NCI-H1436 (cell line): ENCODE results near the gene RAB33A.
"Not testable (repeated sequence)": the region's sequence is repeated elsewhere in the genome, so short reads cannot be mapped to it uniquely, and the experiment has no call there.

Experiments used
- DNase-seq: peaks from one replicate; lab custom pipeline; 2025; lab: John Stamatoyannopoulos, UW

RAB33A gene

DNA sequence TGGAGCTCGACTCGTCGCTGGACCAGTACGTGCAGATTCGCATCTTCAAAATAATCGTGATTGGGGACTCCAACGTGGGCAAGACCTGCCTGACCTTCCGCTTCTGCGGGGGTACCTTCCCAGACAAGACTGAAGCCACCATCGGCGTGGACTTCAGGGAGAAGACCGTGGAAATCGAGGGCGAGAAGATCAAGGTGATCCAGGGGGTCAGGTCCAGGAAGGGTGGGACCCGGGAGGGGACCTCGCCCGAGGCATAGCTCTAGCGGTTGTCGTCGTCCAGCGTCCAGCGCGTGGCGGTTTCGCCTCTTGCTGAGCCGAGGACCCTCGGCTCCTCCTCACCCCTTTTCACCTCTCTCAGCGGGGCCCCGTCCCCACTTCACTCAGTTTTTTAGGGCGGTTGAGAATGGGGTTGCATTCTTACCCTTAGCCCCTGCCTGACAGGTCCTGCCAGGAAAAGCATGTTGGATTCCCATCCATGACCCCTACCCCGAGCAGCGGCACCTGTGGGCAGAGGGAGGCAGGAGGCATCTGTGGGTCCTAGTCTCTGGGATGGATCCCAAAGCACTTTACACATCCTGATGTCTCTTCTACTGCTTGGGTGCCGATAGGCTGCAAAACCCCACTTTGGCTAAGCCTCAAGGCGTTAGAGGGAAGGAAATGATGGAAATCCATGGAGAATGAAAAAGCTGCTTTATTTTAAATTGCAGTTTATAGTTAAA is 524 bp downstream of the RAB33A start:
- no peak for DNase-seq

DNA sequence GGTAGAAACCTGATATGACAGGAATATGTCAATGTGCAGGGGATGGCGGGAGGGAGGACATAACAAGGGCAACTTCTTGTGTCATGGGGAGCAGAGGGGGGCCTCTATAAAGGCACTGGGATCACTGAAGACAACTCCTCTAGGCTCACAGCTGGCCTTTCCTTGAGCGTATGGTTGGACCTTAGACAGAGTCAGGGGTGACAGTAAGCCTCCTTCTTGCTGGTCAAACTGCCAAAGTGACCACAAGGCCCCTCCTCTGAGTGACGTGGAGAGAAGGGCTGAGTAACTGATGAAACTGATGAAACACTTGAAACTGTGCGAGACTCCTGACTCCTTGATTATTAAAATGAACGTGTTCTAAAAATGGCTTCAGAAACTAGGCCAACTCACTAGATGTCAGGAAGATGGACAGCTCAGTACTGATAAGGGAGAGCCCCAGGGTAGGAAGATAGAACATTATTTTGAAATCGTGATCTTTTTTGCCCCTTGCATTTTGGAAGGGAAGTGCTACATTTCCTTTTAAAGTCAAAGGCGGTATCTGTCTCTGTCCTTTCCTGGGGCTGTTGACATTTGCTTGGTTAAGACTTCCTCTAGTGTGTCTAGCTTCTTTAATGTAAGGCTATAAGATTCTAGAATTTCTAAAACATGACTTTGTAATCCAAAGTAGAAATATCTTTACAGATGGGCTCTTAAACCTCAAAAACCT is 1.6 kb downstream of the RAB33A start:
- DNase-seq: no peak

DNA sequence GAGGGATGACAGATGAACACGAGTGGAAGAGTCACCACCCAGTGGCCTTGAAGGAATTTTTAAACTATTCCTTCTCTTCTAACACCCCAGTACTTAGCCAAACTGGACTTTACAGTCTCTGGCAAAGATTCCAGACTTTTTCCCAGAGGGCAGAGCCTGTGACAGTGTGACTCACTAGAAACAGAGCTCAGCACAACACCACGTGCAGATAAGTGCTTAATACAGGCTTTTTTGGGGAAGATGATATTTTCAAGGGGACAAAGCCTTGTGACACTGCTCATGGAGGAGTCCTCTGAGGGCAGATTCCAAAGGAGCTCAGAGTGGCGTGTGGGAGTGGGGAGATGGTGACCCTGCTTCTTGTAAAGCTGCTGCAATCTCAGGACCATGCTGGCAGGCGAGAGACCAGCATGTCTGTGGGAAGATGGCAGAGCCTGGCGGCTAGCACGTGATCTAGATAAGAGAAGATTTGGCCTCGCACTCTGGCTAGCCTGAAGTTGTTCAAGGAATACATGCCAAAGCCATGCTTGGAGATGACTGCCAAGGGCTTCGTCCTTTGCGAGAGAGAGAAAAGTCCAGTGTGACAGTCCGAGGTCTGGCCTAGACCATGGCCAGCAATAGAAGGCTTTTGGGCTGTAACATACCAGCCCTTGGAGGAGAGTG is 2.4 kb downstream of the RAB33A start:
- DNase-seq: no peak

DNA sequence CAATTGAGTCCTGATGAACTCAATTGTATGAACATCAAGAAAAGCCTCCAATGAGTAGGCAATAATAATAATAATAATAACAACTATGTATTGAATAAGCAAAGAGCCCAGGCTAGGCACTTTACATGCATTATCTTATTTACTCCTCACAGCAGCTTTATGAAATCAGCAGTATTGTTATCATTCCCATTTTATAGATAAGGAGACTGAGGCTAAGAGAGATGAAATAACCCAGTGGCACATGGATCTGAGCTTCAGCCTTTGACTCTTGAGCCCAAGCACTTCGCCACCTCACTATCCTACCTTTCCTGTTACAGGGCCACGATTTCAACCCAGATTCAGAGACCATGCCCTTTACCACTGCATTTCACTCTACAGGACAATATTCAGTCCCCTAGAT is 3.2 kb downstream of the RAB33A start:
- no peak for DNase-seq

DNA sequence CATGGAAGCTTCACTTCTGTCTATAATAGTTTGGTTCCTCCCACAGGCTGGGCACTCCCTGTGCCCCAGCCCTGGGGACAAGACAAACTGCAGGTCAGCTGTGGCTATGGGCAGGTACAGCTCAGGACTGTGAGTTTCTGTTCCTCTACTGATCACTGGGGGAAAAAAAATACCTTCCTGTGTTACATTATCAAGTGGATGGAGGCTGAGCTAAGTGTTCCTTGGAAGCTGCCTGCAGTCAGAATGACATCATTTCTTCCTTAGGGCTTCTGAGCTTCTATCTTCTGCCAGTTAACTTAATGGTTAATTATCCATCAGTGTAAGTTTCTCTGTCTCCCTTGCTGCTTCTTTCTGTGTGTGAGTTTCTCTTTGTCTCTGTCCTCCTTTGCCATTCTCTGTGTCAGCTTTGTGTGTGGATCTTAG is 4.6 kb downstream of the RAB33A start:
- DNase-seq: no peak

DNA sequence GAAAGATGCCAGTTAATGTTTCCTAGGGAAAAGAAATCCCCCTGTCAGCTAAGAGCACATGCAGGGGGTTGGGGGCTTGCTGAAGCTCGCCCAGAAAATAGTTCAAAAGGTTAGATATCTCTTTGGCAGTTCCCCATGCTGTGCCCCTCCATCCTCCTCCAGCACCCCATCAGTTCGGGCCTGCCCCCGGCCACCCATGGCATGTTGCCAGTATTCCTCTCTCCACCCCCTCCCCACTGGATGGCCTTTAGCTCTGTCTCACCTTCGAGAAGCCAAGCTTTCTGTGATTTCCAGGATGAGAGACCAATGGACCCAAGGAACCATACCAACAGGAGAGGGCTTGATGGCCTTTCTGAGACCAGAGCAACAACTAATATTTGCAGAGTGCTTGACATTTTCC is 5.2 kb downstream of the RAB33A start:
- no peak for DNase-seq

DNA sequence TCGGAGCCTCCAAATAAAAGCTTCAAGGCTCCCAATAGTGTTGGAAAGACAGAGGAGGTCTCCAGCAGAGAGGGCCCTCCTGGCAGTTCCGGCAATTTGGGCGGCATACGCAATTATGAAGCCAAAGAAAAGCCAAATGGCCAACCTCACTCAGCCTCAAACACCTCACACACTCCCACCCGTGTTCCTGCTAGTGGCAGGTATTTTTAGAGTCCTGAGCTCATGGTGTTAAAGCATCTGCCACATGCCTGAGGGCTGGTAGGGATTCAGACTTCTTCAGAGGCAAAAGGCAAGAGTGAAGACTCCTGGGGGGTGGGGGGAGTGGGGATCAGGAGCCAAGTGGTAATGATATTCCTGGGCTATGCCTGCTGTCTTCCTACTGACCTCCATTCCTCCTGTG is 7.4 kb downstream of the RAB33A start:
- DNase-seq: no peak

DNA sequence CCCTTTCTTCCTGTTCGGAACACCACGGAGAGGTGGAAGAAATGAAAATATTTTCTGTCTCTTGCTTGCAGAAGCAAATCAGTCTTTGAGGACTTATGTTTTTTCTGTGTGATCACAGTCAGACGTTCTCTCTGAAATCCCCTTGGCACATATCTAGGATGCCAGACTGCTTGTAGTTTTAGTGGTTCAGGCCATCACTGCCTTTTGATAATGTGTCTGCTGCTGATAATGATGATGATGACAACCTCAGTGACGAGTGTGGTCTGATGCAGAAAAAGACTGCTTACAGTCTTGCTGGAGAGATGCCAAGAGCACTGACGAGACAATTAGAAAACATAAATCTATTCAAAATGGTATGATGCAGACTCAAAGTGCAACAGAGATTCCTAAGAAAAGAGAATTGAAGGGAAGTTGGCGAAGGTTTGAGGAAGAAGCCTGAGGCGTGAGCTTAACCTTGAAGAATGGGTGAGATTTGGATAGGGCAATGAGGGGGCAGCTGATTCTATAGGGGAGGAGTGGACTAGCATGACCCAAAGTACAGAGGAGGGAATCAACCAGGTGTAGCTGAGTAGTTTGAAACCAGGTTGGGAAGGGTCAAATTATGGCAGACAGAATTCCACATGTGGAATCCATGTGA is 7.9 kb downstream of the RAB33A start:
- DNase-seq: no peak

DNA sequence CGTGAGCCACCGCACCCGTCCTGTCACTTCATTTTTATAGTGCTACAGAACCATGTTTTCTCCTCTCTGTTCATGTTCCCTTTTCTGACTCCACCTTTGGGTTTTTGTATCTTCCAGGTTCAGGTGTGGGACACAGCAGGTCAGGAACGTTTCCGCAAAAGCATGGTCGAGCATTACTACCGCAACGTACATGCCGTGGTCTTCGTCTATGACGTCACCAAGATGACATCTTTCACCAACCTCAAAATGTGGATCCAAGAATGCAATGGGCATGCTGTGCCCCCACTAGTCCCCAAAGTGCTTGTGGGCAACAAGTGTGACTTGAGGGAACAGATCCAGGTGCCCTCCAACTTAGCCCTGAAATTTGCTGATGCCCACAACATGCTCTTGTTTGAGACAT is 12.4 kb downstream of the RAB33A start:
- no peak for DNase-seq

DNA sequence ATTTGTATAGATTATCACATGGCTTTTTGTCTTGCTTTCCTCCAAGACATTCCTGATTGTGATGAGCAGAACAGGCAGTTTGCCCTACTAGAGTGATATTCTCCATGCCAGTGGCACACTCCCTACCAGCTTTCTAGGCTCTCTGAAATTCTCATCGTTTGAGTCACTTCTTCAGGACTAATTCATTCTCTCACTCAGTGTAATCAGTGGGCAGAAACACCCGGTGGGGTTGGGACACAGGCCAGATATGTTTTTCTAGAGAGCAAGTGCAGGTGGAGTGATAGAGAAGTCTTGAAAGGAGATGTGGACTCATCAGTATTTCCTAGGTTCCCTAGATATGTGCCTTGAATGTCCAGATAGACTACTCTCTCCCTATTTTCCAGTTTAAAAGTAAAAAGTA is 13.1 kb downstream of the RAB33A start:
- no peak for DNase-seq

DNA sequence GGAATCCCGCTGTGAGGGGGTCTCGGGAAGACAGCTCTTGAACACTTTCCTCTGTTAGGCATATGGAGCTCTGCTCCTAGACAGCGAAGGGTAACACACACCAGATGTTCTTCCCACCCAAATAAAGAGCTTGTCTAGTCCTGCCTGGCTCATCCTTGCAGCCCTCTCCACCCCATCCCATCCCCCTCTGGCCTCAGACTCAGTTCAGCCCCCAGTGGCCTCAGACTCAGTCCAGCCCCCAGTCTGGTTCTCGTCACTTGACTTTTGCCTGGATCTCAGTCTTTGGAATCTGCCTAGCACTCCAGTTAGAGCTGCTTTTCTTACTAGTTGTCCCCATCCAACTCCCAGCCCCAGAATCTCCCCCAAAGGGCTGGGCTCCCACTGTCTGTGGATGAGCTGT is 14.9 kb downstream of the RAB33A start:
- no peak for DNase-seq

DNA sequence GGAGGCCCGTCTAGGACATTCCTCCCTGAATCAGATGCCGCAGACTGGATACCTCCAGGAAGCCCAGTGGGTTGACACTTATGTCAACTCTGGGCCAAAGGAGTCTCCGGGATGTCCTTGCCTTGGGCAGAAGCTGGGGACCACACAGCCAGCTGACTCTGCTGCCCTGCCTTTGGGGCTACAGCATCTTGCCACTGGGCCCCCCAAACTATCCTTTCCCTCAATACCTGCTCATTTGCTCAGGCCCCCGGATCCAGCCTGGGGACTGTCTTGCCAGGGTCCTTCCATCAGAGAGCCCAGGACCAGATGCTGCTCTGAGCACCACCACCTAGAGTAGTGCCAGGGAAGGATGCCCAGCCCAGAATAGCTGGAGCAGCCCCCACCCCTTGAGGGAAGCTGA is 19.0 kb downstream of the RAB33A start:
- DNase-seq: no peak

DNA sequence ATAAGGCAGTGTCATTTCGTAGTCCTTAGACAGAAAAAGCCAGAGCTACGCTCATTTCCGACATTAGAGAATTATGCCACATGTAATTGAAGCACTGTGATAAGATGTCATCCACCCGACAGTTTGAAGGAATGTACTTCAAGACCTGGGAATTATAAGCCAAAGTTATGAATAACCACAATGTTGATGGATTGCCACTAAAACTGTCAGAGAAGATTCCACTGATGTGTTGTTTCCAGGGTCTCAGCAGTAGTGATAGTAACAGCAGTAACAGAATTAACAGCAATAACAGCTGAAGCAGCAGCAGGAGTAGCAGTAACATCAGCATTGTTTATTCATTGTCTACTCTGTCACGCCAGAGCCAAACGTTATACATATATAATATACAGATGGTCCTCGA is 24.7 kb downstream of the RAB33A start:
- DNase-seq: no peak

DNA sequence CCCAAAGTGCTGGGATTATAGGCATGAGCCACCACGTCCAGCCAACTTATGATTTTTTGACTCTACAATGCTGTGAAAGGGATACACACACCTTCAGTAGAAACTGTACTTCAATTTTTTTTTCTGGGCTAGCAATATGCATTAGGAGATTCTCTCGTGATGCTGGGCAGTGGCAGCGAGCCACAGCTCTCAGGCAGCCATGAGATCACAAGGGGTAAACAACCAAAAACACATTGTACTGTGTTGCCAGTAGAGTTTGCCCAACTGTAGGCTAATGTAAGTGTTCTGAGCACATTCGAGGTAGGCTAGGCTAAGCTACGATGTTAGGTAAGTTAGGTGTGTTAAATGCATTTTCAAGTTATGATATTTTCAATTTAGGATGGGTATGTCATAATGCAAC is 25.7 kb downstream of the RAB33A start:
- no peak for DNase-seq

DNA sequence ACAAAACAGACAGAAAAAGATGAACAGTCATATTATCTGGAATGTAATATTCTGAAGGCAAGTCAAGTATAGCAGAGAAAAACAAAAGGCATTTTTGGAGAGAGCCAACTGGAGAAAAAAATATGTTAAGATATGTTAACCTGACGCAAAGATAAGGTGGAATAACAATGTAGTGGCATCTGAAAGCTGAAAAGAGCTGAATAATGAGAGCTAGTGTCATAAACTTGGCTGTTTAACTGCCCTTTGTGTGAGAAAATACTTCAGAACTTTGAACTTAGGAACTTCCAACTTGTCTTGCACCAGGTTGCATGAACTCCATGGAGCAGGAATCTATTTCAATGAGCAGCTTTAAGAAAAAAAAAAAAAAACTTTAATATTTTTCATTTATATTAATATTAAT is 32.9 kb downstream of the RAB33A start:
- DNase-seq: no peak

DNA sequence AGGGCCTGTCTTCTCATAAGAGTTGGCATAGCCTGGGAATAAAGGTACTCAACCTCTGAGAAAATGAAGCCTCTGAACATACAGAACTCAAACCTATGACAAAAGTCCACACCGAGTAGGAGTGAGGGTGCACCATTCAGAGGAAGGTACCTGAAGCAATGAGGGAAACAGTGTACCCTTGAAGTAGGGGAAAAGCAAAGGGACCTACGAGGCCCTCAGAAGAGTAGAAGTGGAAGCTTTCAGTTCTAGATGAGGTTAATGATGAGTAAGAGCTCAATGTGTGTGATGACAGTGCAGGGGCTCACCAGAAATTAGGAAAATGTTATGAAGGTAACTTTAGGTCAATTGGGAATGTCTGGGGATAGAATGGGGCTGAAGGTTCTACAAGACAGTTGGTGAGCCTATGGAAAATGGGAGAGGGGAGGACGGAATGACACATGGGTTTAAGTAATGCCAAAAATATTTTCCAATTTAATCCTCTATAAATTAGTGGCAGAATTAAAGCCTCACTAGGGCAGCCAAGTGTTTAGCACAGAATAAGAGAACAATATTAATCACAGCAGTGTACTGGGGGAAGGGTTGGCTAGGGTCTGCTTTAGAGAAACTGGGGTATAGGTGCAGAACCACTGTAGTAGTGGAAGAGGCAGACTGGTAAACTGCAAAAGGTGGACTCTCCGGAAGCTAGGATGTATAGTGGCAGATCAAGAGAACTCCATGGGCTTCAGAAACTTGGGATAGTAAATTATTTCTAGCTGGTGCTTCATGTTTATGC is 39.8 kb downstream of the RAB33A start:
- DNase-seq: no peak

DNA sequence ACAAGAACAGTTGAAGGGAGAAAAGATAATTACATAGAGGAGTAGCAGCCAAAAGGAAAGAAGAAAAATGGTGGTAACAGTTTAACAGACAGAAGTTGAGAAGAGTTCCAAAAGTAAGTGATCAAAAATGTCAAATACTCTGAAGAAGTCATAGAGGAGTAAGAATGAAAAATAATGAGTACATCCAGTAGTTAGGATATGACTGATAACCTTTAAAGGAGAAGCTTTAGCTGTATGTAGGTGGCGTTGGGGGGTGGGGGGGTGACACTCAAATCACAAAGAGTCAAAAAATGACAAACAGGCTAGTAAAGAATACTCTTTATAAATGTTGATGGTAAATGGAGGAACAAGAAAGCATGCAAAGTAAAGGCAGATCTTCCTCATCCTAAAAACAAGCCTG is 40.6 kb downstream of the RAB33A start:
- no peak for DNase-seq

DNA sequence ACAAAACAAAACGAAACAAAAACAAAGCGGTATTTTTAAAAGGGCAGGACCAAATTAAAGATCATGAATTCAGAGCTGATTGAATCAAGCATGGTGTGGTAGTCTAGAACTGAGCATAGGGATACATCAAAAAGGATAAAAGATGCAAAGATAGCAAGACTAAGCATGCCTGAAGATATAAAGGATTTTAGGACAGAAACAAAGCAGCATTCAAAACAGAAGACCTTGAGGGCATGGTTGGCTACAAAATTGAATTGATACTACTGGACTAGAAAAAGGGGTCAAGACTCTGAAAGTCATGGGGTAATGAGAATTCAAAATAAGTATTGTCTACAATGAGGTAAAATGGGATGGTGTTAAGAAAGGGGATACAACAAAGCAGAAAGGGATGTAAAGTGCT is 41.6 kb downstream of the RAB33A start:
- DNase-seq: no peak

DNA sequence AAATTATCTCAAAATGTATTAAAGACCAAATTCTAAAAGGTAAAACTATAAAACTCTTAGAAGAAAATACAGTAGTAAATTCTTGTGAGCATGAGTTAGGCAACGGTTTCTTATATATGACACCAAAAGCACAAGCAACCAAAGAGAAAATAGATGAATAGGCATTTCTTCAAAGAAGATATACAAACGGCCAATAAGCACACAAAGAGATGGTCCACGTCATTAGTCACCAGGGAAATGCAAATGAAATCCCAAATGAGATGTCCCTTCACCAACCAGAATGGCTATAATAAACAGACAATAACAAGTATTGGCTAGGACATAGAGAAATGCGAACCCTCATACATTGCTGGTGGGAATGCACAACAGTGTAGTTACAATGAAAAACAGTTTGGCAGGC is 44.6 kb downstream of the RAB33A start:
- no peak for DNase-seq

DNA sequence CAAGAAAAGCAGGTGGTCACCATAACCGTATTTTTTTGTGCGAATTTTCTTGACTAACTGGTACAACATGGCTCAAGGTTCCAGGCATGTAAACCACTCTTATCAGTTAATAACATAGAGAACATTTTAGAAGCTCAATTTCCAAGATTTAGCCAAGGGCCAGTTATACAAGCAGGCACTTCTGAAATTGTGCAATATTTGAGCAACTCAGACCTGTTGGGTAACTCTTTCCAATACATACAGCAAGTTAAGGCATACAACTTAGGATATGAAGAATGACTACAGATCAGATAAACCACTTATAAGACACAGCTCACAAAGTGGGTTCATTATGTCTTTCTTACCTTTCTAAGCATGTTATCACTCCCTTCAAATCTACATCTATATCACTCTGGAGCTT is 53.0 kb downstream of the RAB33A start:
- no peak for DNase-seq

DNA sequence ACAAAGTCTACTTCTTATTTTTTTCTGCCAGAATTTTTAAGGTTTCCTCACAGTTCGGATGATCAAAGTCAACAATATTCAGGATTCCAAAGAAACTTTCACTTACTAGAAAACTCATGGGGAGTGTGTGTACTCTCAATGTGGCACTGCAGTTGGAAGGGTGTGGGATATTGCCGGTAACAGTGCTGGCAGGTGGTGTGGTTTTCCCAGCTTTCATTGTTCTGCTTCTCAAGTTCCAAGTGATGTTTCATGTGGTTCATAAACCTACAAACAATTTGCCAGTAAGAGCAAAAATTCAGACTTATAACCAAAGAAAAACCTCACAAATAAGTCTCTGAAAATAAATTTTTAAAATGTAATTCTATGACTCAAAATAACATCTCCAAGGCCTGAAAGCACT is 57.1 kb downstream of the RAB33A start:
- DNase-seq: no peak

DNA sequence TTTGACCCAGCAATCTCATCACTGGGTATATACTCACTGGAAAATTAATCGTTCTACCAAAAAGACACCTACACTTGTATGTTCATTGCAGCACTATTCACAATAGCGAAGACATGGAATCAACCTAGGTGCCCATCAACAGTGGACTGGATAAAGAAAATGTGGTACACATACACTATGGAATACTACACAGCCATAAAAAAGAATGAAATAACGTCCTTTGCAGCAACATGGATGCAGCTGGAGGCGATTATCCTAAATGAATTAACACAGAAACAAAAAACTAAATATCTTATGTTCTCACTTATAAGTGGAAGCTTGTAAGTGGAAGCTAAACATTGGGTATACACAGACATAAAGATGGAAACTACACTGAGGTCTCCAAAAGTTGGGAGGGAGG is 59.4 kb downstream of the RAB33A start:
- DNase-seq: not testable (repeated sequence)
